T-helper 2 cell (primary cell): Measurements from ENCODE around the gene TAF8.

ENCODE experiments used
- DNase-seq, 5 experiments: peaks; one replicate each; pipeline versions ENCODE4 v3.0.0 to v3.0.0-alpha.2; 2012 to 2022

TAF8 gene

GRCh38 chr6:42059743-42060142, 9.4 kb downstream of the TAF8 start:
- DNase-seq = no peak

GRCh38 chr6:42066156-42066675, 15.9 kb downstream of the TAF8 start:
- DNase-seq = no peak

GRCh38 chr6:42068173-42068572, 17.8 kb downstream of the TAF8 start:
- no peak for DNase-seq

GRCh38 chr6:42068872-42069522, 18.7 kb downstream of the TAF8 start:
- no peak for DNase-seq

- DNase-seq = no peak
Measured at GRCh38 chr6:42071881-42072583, 21.7 kb downstream of the TAF8 start.

GRCh38 chr6:42073287-42073686, 23.0 kb downstream of the TAF8 start:
- DNase-seq = no peak

GRCh38 chr6:42075159-42075838, 25.0 kb downstream of the TAF8 start:
- DNase-seq = peak in 4 of 5 experiments; percentile 4 to 45 (median 22)

GRCh38 chr6:42078386-42078785, 28.1 kb downstream of the TAF8 start:
- DNase-seq = no peak

GRCh38 chr6:42079941-42080464, 29.7 kb downstream of the TAF8 start:
- DNase-seq = no peak

GRCh38 chr6:42083530-42083929, 33.2 kb downstream of the TAF8 start:
- no peak for DNase-seq

- DNase-seq = no peak
Measured at GRCh38 chr6:42084889-42085288, 34.6 kb downstream of the TAF8 start.

GRCh38 chr6:42086046-42087035, 36.0 kb downstream of the TAF8 start:
- no peak for DNase-seq

GRCh38 chr6:42088101-42088591, 37.8 kb downstream of the TAF8 start:
- DNase-seq = no peak

GRCh38 chr6:42090819-42091717, 40.7 kb downstream of the TAF8 start:
- no peak for DNase-seq

GRCh38 chr6:42091718-42092023, 41.3 kb downstream of the TAF8 start:
- no peak for DNase-seq

GRCh38 chr6:42093582-42094329, 43.4 kb downstream of the TAF8 start:
- no peak for DNase-seq

GRCh38 chr6:42095094-42095493, 44.8 kb downstream of the TAF8 start:
- no peak for DNase-seq

GRCh38 chr6:42095776-42096541, 45.6 kb downstream of the TAF8 start:
- no peak for DNase-seq

- DNase-seq = no peak
Measured at GRCh38 chr6:42099340-42100028, 49.2 kb downstream of the TAF8 start.
